Keratinocyte (primary cell): ENCODE measurements around the gene RSPH1. TPM values are rescaled to one million over a fixed set of nuclear protein-coding genes. Genes with fewer than 3 reads are reported as not detected.

ENCODE experiments used
- DNase-seq: peaks from one replicate; pipeline ENCODE4 v3.0.0-alpha.2; 2011; ENCODE audit warnings: low read depth, missing footprints, low spot score
- FAIRE-seq: peaks from 2 replicates; lab custom pipeline; 2011; peaks lifted over from hg19 to GRCh38; lab: Jason Lieb, UNC
- H2AFZ ChIP-seq: 2 replicates; pipeline ENCODE4 v1.6.0; 2012; ENCODE audit warnings: low read length, control low read depth, inconsistent platforms; ENCODE audit not compliant: control insufficient read depth
- H3K27ac ChIP-seq: 2 replicates; pipeline ENCODE4 v1.5.1; 2011; ENCODE audit warnings: low read length; ENCODE audit not compliant: control insufficient read depth, insufficient read depth
- H3K27me3 ChIP-seq: 3 replicates; pipeline ENCODE4 v1.6.0; 2011; ENCODE audit warnings: low read length; ENCODE audit not compliant: control insufficient read depth, insufficient read depth; ENCODE audit errors: extremely low read depth
- H3K36me3 ChIP-seq, 2 experiments: 2 replicates in 1 of 2; 3 replicates in 1 of 2; pipeline ENCODE4 v1.5.1; 2011; ENCODE audit warnings: low read length in 2 of 2, mild to moderate bottlenecking in 1 of 2; ENCODE audit not compliant: control insufficient read depth in 2 of 2, insufficient read depth in 2 of 2; ENCODE audit errors: extremely low read depth in 1 of 2
- H3K4me1 ChIP-seq: 3 replicates; pipeline ENCODE4 v1.5.1; 2011; ENCODE audit warnings: low read length; ENCODE audit not compliant: control insufficient read depth, insufficient read depth; ENCODE audit errors: extremely low read depth
- H3K4me2 ChIP-seq: 3 replicates; pipeline ENCODE4 v1.6.0; 2011; ENCODE audit warnings: low read depth, low read length; ENCODE audit not compliant: control insufficient read depth, insufficient read depth; ENCODE audit errors: extremely low read depth
- H3K4me3 ChIP-seq, 3 experiments: fragments of 200-600 bp in 1 of 3; sonication (generic) in 1 of 3; 2 replicates in 2 of 3; 3 replicates in 1 of 3; pipeline ENCODE4 v1.5.1; 2011 to 2016; ENCODE audit warnings: low read length in 3 of 3, mild to moderate bottlenecking in 3 of 3, control low read depth in 2 of 3, inconsistent platforms in 1 of 3, low read depth in 1 of 3, mixed read lengths in 1 of 3, mixed run types in 1 of 3, moderate library complexity in 1 of 3; ENCODE audit not compliant: control insufficient read depth in 2 of 3, insufficient read depth in 2 of 3; ENCODE audit errors: extremely low read depth in 1 of 3
- H3K79me2 ChIP-seq: 2 replicates; pipeline ENCODE4 v1.6.0; 2012; ENCODE audit warnings: low read length; ENCODE audit not compliant: control insufficient read depth, insufficient read depth
- H3K9ac ChIP-seq: 3 replicates; pipeline ENCODE4 v1.6.0; 2011; ENCODE audit warnings: low read length; ENCODE audit not compliant: control insufficient read depth, insufficient read depth; ENCODE audit errors: extremely low read depth
- H3K9me1 ChIP-seq: 3 replicates; pipeline ENCODE4 v1.6.0; 2011; ENCODE audit warnings: low read length; ENCODE audit not compliant: control insufficient read depth, insufficient read depth; ENCODE audit errors: extremely low read depth
- H3K9me3 ChIP-seq: 2 replicates; pipeline ENCODE4 v1.5.1; 2012; ENCODE audit warnings: low read depth, low read length; ENCODE audit not compliant: control insufficient read depth
- H4K20me1 ChIP-seq: 3 replicates; pipeline ENCODE4 v1.6.0; 2011; ENCODE audit warnings: low read length; ENCODE audit not compliant: control insufficient read depth, insufficient read depth; ENCODE audit errors: extremely low read depth
- CTCF ChIP-seq, 3 experiments: IDR thresholded peaks in 1 of 3; conservative IDR thresholded peaks in 1 of 3; optimal IDR thresholded peaks in 1 of 3; 2 replicates in 2 of 3; 3 replicates in 1 of 3; pipeline versions ENCODE3 to v1.5.1; 2011; ENCODE audit warnings: low read length in 3 of 3, mild to moderate bottlenecking in 3 of 3, moderate library complexity in 2 of 3, control low read depth in 1 of 3, inconsistent platforms in 1 of 3; ENCODE audit not compliant: insufficient read depth in 2 of 3; ENCODE audit errors: extremely low read depth in 1 of 3
- EZH2 ChIP-seq: IDR thresholded peaks from one replicate; pipeline ENCODE4 v1.6.1; 2012; ENCODE audit warnings: inconsistent platforms, mild to moderate bottlenecking, low read length, moderate library complexity
- dilution Hi-C: fragments of 300-500 bp; cut with MboI; formaldehyde crosslinking; loops from one replicate; pipeline ENCODE4 v1.7.0; 2020; ENCODE audit warnings: low sequenced_read_pairs; ENCODE audit not compliant: extremely low pct_ligation_motif_present
- polyA plus RNA-seq, 5 experiments: library from polyadenylated mRNA; depleted of rRNA in 3 of 5; stranded (reverse) in 3 of 5; stranded (forward) in 1 of 5; unstranded in 1 of 5; fragments of >200 nt; gene quantifications; 1 replicate in 1 of 5; 2 replicates in 3 of 5; 3 replicates in 1 of 5; pipeline versions ENCODE4 v1.2.1 to v1.2.3, GENCODE V29; 2011 to 2012; ENCODE audit warnings: missing spikeins in 2 of 5, low read depth in 1 of 5, low replicate concordance in 1 of 5

Gene RSPH1
- polyA plus RNA-seq, 1 donor (not counting 4 experiments of a cell fraction or from before 2014, with no cell fraction given), result 0.50 TPM

- H3K27ac ChIP-seq, result no peak overlapping the region
- FAIRE-seq (no peak), DNase-seq (no peak)
- H3K9me3 ChIP-seq, result no peaks in the 10 kb centered on the region
- H4K20me1 ChIP-seq, result no peaks in the 10 kb centered on the region
- no peaks in the 10 kb centered on the region for H3K9me1 ChIP-seq
- H3K9ac ChIP-seq, result no peak overlapping the region
- H3K36me3 ChIP-seq, result no peaks in the 10 kb centered on the region
- H3K4me3 ChIP-seq, result no peak overlapping the region
- H3K79me2 ChIP-seq, result no peaks in the 10 kb centered on the region
- H2AFZ ChIP-seq, result no peak overlapping the region
- TF ChIP-seq CTCF (optimal IDR thresholded peaks at IDR 0.05 in 1 of 3, IDR thresholded peaks at IDR 0.05 in 1 of 3, conservative IDR thresholded peaks at IDR 0.05 in 1 of 3; ENCODE audit: extremely low read depth in 1 of 3, insufficient read depth in 2 of 3, low read length in 3 of 3) (no peak), EZH2 (no peak)
- no peak overlapping the region for H3K4me2 ChIP-seq
- dilution Hi-C loops, result no loop called here
- H3K27me3 ChIP-seq, result no peaks in the 10 kb centered on the region
- H3K4me1 ChIP-seq, result no peaks in the 10 kb centered on the region
Measured at GRCh38 chr21:42456457-42456856, 39.6 kb downstream of the RSPH1 start.

GRCh38 chr21:42455754-42456440 lies 40.1 kb downstream of the RSPH1 start:
- Histone ChIP-seq H3K9ac (no peak overlapping the region), H3K27ac (no peak overlapping the region)
- FAIRE-seq, result no peak

More at GRCh38 chr21:42455754-42456440, 40.1 kb downstream of the RSPH1 start:
- TF ChIP-seq EZH2 (no peak), CTCF (optimal IDR thresholded peaks at IDR 0.05 in 1 of 3, IDR thresholded peaks at IDR 0.05 in 1 of 3, conservative IDR thresholded peaks at IDR 0.05 in 1 of 3; ENCODE audit: extremely low read depth in 1 of 3, insufficient read depth in 2 of 3, low read length in 3 of 3) (no peak)
- Histone ChIP-seq H3K36me3 (no peaks in the 10 kb centered on the region), H2AFZ (no peak overlapping the region), H3K9me3 (no peaks in the 10 kb centered on the region), H3K79me2 (no peaks in the 10 kb centered on the region), H4K20me1 (no peaks in the 10 kb centered on the region), H3K4me2 (no peak overlapping the region), H3K27me3 (no peaks in the 10 kb centered on the region), H3K4me3 (no peak overlapping the region), H3K4me1 (no peaks in the 10 kb centered on the region), H3K9me1 (no peaks in the 10 kb centered on the region)
- no peak for DNase-seq
- dilution Hi-C loops, result no loop called here
